Suprapubic skin (tissue), 3 donors: ENCODE measurements around the gene KIAA0753.

Experiments
- POLR2A ChIP-seq, 2 donors: fragments of 450-650 bp; IDR thresholded peaks; one replicate each; pipeline ENCODE4 v1.6.1; 2017; ENCODE audit warnings: antibody characterized with exemption in 2 of 2, mild to moderate bottlenecking in 2 of 2, moderate library complexity in 2 of 2
- TF ChIP-seq, protein P1 (sequence below), 2 donors: fragments of 200-600 bp in 1 of 2; fragments of 450-650 bp in 1 of 2; sonication (generic) in 1 of 2; IDR thresholded peaks; one replicate each; pipeline ENCODE4 v1.5.1; 2016 to 2019; ENCODE audit warnings: antibody characterized with exemption in 2 of 2, mild to moderate bottlenecking in 1 of 2, moderate library complexity in 1 of 2

DNA sequence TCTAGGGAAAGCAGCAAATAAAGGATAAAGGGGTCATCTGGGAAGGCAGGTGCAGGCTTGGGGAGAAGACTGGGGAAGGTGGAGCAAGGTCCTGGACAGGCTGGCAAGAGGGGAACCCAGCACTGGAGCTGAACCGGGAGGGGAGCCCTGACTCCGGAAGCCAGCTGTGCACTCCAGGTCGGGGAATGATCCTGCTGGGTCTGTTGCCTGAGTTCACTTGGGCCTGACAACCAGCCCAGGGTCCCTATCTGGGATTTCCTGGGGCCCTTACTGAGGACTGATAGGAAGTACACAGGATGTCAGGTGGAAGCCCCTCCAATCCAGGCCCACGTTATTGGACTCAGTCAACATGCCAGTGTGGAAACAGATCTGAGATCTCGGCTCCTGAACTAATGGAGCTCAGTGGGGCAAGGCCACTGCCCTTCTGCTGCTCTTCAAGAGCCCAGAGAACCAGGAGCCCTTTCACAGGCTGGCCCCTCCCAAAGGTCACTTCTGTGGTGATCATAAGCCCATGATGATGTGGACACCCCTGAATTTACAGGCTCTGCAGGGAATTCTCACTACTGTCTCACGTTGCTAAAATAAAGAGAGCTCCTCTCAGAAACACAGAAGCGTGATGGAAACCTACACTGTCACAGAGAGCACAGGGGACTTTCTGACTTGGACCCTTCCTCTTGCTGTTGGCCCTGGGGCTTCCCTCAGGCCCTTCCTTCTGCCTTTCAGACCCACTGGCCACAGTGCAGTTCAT is 64.3 kb downstream of the KIAA0753 start:
- TF ChIP-seq, protein P1, sequence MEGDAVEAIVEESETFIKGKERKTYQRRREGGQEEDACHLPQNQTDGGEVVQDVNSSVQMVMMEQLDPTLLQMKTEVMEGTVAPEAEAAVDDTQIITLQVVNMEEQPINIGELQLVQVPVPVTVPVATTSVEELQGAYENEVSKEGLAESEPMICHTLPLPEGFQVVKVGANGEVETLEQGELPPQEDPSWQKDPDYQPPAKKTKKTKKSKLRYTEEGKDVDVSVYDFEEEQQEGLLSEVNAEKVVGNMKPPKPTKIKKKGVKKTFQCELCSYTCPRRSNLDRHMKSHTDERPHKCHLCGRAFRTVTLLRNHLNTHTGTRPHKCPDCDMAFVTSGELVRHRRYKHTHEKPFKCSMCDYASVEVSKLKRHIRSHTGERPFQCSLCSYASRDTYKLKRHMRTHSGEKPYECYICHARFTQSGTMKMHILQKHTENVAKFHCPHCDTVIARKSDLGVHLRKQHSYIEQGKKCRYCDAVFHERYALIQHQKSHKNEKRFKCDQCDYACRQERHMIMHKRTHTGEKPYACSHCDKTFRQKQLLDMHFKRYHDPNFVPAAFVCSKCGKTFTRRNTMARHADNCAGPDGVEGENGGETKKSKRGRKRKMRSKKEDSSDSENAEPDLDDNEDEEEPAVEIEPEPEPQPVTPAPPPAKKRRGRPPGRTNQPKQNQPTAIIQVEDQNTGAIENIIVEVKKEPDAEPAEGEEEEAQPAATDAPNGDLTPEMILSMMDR (IDR thresholded peaks at IDR 0.05) = no peak
- no peak for TF ChIP-seq POLR2A (IDR thresholded peaks at IDR 0.05)
